ENCODE measurements around the gene INSM1.
A peak's percentile ranks its signal among the peaks of the same experiment; 100 is the strongest.
"Not testable (repeated sequence)": the region's sequence is repeated elsewhere in the genome, so short reads cannot be mapped to it uniquely, and the experiment has no call there.

INSM1 gene, protein sequence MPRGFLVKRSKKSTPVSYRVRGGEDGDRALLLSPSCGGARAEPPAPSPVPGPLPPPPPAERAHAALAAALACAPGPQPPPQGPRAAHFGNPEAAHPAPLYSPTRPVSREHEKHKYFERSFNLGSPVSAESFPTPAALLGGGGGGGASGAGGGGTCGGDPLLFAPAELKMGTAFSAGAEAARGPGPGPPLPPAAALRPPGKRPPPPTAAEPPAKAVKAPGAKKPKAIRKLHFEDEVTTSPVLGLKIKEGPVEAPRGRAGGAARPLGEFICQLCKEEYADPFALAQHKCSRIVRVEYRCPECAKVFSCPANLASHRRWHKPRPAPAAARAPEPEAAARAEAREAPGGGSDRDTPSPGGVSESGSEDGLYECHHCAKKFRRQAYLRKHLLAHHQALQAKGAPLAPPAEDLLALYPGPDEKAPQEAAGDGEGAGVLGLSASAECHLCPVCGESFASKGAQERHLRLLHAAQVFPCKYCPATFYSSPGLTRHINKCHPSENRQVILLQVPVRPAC

GRCh38 chr20:20367575-20368417 lies at the start of gene INSM1:
INSM1 (plus strand) TSS chr20:20368104; CDS start chr20:20368268, 164 bp downstream.
- no peak for DNase-seq

GRCh38 chr20:20318365-20319161 lies 49.3 kb upstream of the INSM1 start:
- no peak for DNase-seq

- no peak for DNase-seq
These were observed 46.8 kb upstream of the INSM1 start for GRCh38 chr20:20321134-20321533.

DNA sequence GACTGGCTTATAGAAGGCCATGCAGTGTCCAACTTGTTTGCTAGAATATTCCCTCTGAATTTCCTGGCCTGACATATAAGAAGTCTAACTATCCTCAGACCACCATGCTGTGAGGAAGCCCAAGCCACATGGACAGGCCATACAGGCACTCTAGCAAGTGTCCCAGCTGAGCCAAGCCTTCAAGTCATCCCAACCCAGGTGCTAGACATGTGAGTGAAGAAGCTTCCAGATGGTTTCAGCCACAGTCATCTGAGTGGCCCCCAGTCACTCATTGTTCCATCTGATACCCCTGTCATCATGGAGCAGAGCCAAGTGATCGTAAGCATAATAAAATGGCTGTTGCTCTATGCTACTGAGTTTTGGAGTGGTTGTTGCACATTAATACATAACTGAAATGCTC lies 46.0 kb upstream of the INSM1 start:
- DNase-seq, result no peak

GRCh38 chr20:20322912-20323311 lies 45.0 kb upstream of the INSM1 start:
- DNase-seq, result no peak

- DNase-seq, result no peak
These were observed 40.2 kb upstream of the INSM1 start for GRCh38 chr20:20327746-20328145.

DNA sequence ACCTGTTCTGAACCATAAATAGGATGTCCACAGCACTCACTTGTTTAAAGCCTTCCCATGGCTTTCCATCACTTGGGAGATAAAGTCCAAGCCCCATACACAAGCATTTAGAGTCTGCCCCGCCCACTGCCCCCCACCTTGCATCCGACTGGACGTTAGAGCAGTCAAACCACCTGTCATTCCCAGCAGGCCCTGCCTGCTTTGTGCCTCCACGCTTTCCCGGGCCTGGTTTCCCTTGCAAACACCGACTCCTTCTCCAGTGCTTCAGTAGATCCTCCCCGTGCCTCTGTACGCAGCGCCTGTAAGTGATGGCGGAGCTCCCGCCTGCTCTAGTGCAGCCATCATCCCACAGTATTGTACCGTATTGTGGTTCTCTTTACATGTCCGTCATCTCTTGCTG lies 38.3 kb upstream of the INSM1 start:
- no peak for DNase-seq

DNA sequence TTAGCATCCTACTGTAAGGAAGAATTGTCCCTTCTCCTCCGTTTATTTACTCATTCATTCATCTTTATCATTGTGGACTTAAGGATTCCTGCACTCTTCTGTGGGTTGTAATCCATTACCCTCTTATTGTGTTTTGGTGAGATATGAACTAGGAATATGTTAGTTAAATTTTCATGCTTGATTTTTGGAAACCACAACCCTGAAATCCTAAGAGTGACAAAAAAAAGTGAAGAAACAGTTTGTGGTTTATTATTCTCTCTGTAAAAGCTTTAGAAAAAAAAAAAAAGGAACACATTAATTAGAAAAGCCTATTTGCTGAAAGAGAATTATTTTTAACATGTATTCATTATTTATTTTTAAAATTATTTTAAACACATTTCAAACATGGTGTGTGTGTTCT lies 36.7 kb upstream of the INSM1 start:
- no peak for DNase-seq

DNA sequence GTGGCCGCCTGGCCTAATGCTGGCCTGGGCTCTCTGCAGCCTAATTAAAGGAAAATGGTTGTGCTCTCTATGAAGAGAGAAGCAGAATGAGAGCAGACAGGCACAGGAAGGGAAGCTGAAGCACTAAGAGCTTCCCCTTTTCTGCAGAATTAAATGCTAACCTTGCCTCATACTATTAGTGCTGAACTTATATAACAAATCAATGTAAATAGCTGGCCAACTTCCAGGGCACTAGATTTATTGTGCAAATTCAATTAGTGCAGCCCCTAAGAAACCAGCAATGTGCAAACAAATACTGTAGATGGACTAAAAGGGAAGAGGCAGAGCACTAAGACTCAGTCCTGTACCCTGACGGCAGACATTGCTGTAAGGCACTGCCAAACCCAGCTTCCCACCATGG lies 36.1 kb upstream of the INSM1 start:
- DNase-seq, result no peak

GRCh38 chr20:20333866-20334265 lies 34.0 kb upstream of the INSM1 start:
- no peak for DNase-seq

GRCh38 chr20:20334489-20334888 lies 33.4 kb upstream of the INSM1 start:
- DNase-seq, result peak; percentile 6

GRCh38 chr20:20338133-20338730 lies 29.7 kb upstream of the INSM1 start:
- DNase-seq, result no peak

GRCh38 chr20:20340443-20340842 lies 27.5 kb upstream of the INSM1 start:
- DNase-seq, result no peak

- DNase-seq, result no peak
These were observed 26.5 kb upstream of the INSM1 start for GRCh38 chr20:20341371-20341770.

GRCh38 chr20:20342066-20342465 lies 25.8 kb upstream of the INSM1 start:
- no peak for DNase-seq

GRCh38 chr20:20343932-20344331 lies 24.0 kb upstream of the INSM1 start:
- DNase-seq, result no peak

GRCh38 chr20:20344476-20344875 lies 23.4 kb upstream of the INSM1 start:
- no peak for DNase-seq

DNA sequence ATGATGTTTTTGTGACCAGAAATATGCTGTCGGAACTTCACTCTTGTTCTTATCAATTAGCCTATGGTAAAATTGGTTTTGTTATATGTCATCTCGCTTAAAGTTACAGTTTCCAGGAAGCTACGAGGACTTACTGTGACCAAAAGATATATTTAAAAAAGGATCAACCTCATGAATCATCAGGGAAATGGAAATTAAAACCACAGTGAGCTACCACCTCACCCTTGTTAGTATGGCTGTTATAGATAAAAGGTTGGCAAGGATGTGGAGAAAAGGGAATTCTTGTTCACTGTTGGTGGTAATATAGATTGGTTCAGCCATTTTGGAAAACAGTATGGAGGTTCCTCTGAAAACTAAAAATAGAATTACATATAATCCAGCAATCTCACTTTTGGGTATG lies 14.3 kb upstream of the INSM1 start:
- DNase-seq, result peak; percentile 46

DNA sequence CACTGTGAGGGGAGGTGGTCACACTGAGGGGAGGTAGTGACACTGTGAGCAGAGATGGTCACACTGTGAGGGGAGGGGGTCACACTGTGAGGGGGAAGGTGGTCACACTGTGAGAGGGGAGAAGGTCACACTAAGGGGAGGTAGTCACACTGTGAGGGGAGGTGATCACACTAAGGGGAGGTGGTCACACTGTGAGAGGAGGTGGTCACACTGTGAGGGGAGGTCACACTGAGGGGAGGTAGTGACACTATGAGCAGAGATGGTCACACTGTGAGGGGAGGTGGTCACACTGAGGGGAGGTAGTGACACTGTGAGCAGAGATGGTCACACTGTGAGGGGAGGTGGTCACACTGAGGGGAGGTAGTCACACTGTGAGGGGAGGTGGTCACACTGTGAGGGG lies 12.4 kb upstream of the INSM1 start:
- DNase-seq, result not testable (repeated sequence)

DNA sequence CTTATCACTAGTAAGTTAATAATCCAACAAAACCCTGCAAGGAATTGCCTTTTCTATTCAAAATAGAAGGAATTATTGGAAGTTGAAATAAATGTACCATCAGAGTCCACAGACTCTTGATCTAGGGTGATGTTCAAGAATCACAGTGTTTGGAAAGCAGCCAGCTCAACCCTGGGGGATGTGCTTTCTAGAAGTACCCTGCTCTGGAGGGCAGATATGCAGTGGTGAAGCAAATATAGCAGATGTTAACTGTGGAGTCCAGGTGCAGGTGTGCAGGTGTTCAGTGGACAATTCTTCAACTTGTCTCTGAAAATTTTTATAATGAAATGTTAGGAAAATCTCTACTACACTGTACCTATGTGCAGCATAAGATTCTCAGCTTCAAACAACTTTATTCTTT lies 9.1 kb upstream of the INSM1 start:
- no peak for DNase-seq

- DNase-seq, result no peak
These were observed 8.3 kb upstream of the INSM1 start for GRCh38 chr20:20359628-20360027.

DNA sequence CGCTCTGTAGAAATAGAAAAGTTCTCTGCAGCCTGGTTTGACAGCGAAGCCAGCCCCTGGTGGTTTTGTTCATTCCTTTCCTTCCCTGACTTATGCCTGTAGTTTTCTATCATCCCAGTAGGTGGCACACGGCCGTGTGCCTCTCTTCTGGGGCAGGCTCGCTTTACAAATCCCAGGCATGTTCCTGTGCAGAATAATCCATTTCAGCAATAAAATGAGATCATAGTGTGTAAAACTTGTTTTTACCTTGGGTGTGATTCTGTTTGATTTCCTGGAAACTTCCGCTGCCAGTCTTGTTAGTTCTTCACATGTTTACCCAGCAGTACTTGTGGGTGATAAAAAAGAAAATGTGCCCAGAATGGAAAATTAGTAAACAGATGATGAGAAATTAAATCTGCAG lies 7.4 kb upstream of the INSM1 start:
- DNase-seq, result peak; percentile 71
